NCI-H1417 treated with DMSO at 0.1 percent for 48 hours (cell line): Measurements from ENCODE around the gene NTMT1.
"Not testable (repeated sequence)": the region's sequence is repeated elsewhere in the genome, so short reads cannot be mapped to it uniquely, and the experiment has no call there.

Experiments
- DNase-seq: peaks from one replicate; lab custom pipeline; 2025; lab: John Stamatoyannopoulos, UW

The NTMT1 gene

DNA sequence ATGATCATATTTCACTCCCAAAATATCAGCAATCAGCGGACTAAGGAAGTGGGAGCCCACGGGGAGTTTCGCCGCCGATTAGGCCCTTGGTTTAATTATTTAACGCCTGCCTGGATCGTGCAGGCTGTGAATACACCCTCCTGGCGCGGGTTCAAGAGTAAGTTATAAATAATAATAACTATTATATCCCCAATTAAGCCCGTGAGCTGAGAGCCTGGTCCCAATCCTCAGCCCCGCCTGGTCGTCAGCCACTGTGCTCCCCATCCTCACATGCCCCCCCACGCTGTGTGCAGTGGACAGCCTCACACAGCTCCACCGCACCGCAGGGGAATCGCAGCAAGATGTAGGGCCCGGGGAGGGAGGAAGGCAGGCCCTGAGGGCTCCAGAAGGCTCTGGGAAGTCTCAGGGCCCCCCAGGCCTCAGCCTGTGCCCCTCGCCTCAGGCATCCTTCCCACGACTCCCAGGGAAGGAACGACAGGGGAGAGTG is 28.6 kb downstream of the NTMT1 start:
- DNase-seq: no peak

DNA sequence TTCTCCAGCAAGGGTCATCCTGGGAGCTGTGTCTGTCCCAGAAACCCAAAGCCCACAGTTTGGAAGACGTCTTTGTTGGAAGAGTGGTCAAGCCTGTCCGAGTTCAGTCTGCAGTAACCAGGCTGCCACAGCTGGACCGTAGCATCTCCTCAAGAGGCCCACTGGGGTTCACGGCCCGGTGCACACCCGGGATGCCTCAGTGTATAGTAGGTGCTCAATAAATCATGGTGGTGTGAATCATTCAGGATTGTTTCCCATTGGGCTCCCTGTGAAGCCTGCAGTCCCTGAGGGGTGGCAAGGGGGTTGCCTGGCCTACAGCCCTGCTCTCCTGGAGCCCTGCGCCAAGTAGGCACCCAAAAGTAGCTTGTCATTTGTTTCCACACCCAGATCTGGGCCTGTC is 29.2 kb downstream of the NTMT1 start:
- no peak for DNase-seq

DNA sequence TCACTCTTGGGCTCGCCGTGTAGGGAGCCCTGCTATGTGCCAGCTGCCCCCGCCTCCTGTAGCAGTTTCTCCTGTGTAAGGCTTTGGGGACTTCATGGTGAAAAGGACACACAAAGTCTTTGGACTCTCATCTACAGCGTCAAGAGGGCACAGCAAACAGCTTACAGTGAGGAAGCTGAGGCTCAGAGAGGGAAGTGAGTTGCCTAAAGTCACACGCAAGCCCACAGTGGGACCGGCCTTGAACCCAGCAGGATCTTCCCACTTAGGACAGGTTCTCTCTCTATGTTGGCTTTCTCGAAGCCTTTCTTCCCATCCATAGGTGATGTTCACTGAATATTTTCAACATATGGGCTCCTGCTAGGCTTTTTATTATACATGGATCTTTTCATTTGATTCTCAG is 29.7 kb downstream of the NTMT1 start:
- no peak for DNase-seq

DNA sequence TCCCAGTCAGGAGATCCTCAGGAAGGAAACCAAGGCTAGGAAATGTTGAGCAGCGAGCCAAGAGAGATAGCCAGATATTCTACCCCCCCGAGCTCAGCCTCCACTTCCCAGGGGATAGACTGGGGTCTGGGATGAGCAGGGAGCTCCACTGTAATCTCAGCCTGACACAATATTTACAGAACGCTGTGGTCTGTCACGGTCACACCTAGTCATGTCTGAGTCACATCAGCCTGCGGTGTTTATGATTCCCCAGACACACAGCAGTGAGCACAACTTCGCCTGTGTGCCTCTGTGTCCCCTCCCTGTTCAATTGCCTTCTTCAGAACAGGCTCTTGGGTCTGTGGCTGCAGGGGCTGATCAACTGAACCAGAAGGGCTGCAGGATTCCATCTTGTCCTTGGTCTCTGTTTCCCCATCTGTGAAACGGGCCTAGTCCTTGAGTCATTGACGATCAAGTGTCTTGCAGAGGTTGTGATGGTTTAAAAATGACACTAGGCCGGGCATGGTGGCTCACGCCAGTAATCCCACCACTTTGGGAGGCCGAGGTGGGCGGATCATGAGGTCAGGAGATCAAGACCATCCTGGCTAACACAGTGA is 30.9 kb downstream of the NTMT1 start:
- DNase-seq: no peak

DNA sequence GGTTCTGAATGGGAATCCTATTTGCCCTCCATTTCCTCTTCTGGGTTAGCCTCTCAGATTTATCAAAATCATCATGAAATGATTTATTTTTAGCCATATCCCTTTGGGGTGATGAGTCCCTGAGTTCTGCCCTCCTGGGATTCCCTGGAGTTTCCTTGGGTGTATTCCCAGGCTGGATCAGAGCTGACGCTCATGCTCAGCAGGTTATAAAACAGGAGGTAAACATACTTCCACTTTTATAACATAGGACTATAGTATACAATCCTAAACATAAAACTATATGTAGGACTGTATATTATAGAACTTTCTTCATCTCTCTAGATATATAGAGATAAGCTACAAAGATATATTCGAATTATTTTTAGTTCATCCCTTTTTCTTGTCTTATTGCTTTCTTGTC is 35.1 kb downstream of the NTMT1 start:
- no peak for DNase-seq

DNA sequence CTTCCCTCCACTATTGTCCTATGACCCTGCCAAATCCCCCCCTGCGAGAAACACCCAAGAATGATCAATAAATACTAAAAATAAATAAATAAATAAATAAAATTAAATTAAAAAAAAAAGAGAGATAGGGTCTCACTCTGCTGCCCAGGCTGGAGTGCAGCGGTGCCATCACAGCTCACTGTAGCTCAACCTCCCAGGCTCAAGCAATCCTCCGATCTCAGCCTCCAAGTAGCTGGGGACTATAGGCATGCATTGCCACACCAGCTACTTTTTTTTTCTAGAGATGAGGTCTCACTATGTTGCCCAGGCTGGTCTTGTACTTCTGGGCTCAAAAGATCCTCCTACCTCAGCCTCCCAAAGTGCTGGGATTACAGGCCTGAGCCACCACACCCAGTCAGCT is 36.3 kb downstream of the NTMT1 start:
- not testable (repeated sequence) for DNase-seq

DNA sequence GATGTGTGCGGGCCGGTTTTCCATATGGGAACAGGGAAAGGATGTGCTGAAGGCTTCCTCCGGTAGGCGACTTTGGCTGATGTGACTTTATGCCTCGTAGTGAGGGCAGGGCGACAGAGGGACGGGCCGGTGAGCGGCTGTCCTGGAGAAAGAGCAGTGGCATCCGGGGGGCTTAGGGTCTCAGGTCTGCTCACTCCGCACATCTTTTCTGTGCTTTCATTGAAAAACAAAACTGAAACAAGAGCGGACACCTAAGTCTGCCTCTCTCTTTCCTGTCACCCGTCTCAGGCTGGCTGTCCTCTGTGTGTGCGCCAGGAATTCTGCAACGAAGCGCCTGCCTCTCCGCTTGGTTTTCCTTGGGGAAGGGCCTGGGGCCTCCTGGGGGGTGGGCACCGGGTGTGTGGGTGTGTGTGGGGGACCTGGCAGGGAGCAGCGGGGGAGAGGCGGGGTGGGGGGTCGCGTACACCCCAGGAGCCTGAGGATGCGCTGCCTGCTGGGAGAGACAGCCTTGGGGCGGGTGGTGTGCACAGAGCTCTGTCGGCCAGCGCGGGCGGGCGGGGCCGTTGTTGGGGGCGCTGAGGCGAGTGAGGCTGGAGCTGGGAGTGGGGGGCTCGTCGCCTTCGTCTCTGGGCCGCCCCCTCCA is 38.9 kb downstream of the NTMT1 start:
- no peak for DNase-seq

DNA sequence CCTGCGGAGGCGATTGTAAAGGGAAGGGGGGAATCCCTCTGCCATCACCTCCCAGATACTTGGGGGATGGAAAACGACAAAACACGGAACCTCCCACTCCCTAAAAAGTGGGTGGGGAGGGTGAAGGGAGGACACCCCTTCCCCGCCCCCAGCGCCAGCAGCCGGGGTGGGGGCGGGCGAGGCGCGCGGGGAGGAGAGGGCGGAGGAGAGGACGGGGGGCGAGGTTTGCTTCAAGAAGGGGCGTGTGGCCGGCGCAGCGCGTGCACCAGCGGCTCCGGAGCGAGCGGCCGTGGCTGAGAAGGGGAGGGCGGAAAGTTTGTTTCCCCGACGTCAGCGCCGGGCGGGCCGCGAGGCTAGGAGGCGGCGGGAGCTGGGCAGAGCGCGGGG is 39.4 kb downstream of the NTMT1 start, which contains the start of gene PRRX2:
Gene PRRX2, plus strand, starts transcription at position 259 of the 387 bp plus-strand sequence. CDS start 221 bp downstream, outside the sequence.
- no peak for DNase-seq

DNA sequence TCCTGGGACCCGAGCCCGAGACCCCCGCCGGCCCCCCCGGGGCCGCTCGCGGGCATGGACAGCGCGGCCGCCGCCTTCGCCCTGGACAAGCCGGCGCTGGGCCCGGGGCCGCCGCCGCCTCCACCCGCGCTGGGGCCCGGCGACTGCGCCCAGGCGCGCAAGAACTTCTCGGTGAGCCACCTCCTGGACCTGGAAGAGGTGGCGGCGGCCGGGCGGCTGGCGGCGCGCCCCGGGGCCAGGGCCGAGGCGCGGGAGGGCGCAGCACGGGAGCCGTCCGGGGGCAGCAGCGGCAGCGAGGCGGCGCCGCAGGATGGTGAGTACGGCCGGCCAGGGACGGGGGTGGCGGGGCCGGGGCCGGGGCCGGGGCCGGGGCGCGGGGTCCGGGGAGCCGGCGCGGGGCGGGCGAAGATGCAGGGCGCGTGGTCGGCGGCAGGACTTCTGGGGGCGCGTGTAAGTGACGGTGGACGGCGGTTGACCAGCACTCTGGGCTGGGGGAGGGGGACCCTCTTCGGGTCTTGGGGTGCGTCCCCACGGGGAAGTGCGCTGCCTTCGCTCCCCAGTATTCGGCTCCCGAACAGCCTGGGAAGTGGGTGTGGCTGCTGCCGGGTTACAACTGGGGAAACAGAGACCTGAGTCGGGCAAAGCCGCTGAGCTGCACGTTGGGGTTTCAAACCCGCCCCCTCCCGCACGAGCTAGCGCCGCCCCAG is 40.0 kb downstream of the NTMT1 start:
- no peak for DNase-seq

DNA sequence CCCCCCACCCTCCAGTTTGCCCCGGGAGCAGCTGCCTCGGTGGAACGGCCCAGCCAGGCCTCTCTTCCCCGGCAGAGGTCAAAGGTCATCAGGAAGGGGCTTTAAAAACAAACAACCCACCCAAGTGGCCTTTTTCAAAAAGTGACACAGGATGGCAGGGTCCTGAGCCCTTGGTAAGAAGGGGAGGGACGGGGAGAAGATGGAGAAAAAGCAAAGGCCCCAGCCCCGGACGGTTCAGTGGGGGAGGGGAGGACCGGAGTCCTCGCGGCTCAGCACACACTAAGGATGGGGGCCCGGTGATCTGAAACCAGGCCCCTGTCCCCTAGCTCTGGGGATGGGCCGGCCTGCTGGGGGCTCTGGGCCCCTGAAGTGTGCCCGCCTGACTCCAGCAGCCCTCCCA is 40.6 kb downstream of the NTMT1 start:
- no peak for DNase-seq

DNA sequence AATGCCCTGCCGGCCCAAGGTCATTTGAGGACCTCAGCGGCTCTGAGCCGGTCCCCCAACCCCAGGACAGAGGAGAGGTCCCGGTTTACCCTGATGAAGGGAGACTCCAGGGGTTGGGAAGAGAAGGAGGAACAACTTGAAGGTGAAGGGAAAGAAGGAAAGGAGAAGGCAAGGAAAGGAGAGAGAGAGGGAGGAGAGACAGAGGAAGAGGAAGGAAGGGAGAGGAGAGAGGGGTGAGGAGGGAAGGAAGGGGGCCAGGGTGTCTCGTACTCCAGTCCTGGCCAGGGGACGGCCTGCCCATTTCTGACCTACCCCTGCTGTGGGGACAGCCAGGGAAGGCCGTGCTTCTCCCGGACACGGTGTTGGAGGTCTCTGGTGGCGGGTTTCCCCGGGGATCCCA is 41.4 kb downstream of the NTMT1 start:
- DNase-seq: no peak

DNA sequence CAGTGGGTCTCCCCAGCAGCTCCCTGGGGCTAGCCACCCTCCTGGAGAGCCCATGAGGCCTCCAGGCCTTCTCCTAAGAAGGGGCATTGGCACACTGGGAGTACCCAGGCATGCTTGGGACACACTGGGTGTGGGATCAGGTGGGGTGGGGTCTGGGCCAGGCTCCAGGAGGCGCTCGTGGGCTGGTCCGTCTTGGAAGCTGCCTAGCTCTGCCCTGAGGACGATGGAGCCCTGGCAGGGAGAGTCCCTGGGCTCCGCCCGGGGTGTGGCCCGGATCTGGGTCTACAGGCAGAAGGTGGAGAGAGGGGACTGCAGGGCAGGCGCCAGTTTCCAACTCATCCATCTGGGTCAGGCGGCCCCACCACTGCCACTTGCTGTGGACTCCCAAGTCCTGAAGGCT is 41.9 kb downstream of the NTMT1 start:
- DNase-seq: no peak

DNA sequence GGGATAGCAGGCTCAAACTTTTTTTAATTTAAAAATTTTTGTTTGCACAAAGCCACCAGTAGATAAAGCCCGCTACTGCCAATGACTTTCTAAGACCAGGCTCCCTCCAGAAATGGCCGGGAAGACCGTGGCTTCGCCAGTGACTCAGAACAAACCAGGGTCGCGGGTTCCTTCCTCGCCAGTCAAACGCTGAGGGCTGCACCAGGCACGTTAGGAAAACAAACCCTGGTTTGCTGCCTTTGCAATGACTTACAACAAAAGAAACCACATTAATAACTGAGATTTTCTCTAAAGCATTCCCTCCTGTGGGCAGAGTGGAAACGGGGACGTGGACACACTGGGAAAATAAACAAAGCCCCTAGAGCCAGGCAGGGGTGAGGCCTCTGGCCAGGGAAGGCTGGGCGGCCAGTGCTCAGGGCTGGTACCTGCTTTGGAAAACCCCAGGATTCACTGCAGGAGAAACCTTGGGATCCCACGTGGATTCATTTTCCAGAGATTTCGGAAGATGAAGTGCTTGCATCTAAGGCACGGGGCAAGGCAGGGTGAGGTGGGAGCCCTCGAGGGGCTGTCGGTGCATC is 43.3 kb downstream of the NTMT1 start:
- no peak for DNase-seq

DNA sequence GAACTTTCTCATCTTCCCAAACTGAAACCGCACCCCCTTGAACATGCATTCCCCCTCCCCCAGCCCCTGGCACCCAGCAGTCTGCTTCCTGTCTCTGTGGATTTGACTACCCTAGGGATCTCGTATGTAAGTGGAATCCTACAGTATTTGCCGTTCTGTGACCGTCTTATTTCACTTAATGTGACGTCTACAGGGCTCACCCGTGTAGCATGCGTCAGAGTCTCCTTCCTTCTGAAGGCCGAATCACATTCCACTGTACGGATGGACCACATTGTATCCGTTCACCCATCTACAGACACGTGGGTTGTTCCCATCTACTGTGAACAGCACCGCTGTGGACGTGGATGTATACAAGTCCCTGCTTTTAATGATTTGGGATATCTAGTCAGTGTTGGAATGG is 44.0 kb downstream of the NTMT1 start:
- DNase-seq: no peak

DNA sequence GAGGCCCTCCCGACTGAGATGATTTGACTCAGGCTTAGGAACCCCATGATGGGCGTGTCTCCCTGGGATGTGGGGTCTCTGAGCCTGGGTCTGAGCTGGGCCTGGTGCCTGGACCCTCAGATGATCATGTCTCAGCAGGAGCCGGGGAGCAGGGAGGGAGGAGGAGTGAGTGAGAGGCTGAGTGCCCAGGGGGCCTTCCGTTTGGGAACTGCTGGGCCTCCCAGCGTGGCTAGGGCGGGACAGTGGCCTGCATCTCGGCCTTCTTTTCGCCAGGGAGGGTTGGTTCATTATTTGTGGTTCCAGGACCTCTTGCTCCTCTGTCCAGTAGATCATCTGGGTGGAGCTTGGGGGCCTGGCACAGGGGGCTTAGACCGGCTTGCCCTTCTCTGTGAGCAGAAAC is 45.1 kb downstream of the NTMT1 start:
- no peak for DNase-seq

DNA sequence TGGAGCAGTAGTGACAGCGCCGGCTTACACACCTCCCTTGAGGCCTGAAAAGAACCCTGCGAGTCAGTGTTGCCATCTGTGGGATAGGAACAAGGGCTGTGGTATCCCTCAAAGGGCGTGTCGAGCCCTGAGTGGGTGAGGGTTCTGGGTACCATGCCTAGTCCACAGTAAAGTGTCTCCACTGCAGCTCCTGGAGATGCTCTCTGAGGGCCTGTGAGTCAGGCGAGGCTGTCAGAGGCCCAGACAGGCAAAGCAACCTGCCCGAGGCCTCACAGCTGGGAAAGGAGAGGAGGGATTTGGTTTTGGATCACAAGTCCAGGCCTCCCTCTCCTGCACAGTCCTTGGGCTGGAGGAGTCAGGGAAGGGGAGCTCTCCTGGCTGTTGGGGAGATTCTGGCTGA is 45.6 kb downstream of the NTMT1 start:
- DNase-seq: no peak

DNA sequence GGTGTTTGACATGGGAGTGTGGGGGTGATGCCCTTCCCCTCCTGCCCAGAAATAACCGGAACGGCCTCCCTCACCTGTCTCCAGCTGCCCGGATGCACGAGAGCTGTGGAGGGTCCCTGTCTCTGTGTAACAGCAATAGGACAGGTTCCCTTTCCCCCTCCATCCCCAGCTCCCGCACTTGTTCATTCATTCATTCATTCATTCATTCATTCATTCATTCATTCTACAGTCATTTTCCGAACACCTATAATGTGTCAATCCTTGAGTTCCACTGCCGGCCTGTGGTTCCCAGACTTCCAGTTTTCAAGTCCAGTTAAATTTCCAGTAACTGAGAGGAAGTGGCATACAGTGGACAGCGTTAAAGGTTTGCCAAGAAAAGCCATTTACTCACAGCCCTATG is 46.7 kb downstream of the NTMT1 start:
- no peak for DNase-seq

DNA sequence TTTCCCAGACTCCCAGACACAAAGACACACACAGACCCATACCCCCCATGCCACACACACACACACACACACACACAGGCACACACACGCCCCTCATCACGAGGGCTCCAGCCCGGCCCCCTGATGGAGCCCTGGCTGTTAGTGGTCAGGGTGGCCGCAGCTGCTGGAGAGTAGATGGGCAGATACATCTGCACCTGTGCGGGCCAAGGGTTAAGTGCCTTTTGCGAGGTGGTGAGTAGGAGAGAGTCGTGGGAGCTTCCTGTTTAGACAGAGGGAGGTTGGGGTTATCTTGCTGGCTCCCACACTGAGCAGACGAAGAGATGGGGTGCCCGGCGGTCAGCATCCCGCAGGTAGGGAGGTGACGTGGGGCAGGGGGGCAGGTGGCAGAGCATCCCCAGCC is 47.6 kb downstream of the NTMT1 start:
- no peak for DNase-seq

DNA sequence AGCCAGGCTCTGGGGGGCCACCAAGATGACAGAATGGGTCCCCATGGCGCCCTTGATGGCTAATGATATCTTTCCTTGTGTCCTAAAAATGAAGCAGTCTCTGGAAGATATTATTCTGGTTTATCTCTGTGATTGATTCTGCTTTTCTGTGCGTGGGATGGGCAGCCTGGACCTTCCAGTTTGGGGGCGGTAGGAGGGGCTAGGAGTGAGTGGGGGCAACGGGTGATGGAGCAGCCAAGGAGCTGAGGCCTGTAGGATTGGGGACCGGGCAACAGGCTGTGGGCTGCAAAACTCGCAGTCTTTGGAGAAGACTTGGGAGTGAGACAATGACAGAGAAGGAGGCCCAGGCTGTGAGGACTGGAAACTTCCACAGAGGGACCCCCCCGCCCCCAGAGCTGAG is 48.3 kb downstream of the NTMT1 start:
- no peak for DNase-seq

DNA sequence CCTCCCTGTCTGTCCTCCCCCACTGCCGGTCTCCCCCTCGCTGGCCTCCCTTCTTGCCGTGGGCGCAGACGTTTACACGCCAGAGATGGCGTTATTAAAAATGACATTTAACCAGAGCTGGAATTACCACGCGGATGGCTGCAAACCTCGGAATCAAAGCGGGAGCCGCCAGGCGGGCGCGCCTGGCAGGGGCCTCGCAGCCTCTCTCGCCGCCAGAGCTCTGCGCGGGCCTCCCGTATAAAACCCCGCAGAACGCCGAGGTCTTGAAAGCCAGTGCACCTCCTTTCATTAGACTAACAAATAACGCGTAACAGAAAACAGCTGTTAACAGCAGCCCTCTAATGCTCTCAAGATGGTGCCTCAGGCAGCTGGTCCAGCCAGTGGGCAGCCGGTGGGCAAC is 49.7 kb downstream of the NTMT1 start:
- DNase-seq: no peak

DNA sequence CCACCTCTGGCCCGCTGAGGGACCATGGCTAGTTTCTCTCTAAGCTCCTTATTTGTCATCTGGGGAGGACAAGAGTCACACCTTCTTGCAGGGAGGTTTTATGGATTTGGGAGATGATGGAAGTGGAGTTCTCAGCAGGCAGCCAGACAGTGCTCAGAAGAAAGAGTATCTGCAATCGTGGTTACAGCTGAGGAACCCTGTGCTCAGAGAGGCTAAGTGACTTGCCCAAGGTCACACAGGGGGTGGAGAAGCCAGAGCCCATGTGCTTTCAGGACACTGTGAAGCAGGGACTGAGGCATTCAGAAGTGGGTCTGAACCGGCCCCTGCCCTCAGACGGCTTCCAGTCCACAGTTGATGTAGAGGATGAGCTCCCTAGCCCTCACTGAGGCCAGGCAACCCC is 50.3 kb downstream of the NTMT1 start:
- no peak for DNase-seq

DNA sequence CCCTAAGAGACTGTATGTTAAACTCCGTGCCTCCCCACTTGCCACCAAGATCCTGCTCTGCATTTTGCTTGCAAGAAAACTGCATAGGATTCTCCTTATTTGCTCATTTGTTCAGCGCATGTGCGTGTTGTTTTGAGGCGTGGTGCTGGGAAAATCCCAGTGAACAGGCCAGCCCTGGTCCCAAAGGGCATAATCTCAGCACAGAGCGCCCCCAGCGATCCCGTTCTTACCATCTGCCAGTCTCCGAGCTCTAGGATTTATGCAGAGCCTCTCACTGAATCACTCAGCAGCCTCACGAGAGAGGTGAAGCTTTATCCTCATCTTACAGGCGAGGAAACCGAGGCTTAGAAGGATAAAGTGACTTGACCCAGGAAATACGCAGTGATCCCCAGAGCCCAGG is 51.0 kb downstream of the NTMT1 start:
- no peak for DNase-seq

DNA sequence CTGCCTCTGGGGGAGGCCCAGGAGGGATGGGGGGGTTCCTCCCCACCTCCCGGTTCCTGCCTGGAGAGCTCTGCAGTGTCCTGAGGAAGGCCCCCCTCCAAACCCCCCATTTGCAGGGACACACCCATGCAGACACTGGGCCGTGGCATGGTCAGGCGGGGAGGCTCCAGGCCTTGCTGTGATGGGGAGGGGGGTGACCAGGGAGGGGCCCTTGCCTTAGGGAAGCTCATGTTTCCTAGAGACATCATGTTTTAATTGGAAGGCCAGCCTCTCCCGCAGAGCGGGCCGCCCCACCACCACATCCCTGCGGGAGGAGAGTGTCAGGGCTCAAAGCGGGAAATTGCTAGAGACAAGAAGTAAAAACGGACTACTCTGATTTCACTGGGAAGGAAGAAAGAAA is 51.5 kb downstream of the NTMT1 start:
- no peak for DNase-seq
